HFFc6 (cell line): Measurements from ENCODE around the gene ZNF385A. TPM values are rescaled to one million over a fixed set of nuclear protein-coding genes. Genes with fewer than 3 reads are reported as not detected.
A peak's percentile ranks its signal among the peaks of the same experiment; 100 is the strongest.

Experiments
- DNase-seq: peaks from one replicate; pipeline ENCODE4 v3.0.0-alpha.2; 2018
- H3K27ac Mint-ChIP-seq: 2 replicates; pipeline ENCODE4 v1.8.0; 2020; ENCODE audit warnings: mild to moderate bottlenecking, mixed read lengths
- H3K27me3 Mint-ChIP-seq: 2 replicates; pipeline ENCODE4 v1.8.0; 2021; ENCODE audit warnings: mild to moderate bottlenecking, moderate library complexity, mixed read lengths; ENCODE audit not compliant: insufficient read depth
- H3K36me3 Mint-ChIP-seq: 2 replicates; pipeline ENCODE4 v1.8.0; 2021; ENCODE audit warnings: low read depth, mixed read lengths
- H3K4me1 Mint-ChIP-seq: 2 replicates; pipeline ENCODE4 v1.8.0; 2020; ENCODE audit warnings: low read depth, mixed read lengths
- H3K4me3 Mint-ChIP-seq: 2 replicates; pipeline ENCODE4 v1.8.0; 2020; ENCODE audit warnings: mild to moderate bottlenecking, moderate library complexity, mixed read lengths
- H3K9me3 Mint-ChIP-seq: 2 replicates; pipeline ENCODE4 v1.8.0; 2020; ENCODE audit warnings: mild to moderate bottlenecking, mixed read lengths
- total RNA-seq, 6 experiments: library from RNA; stranded (reverse); fragmentation: NEBNext Ultra II Directional; extraction: Animal tissue kit (Norgen Biotek cat#: 25700); gene quantifications; 2 replicates in 1 of 6; 3 replicates in 5 of 6; pipeline ENCODE4 v1.2.3, GENCODE V29; 2021
- TF ChIP-seq, protein P1 (sequence below): fragments of 200-600 bp; sonication (generic); IDR thresholded peaks from 2 replicates; pipeline ENCODE4 v1.5.0; 2021; ENCODE audit warnings: antibody characterized with exemption, mild to moderate bottlenecking

The ZNF385A gene
- total RNA-seq, 6 experiments from 2014 or later, result 4.0 to 7.4 (median 6.1) TPM

GRCh38 chr12:54337280-54337842, 47.2 kb downstream of the ZNF385A start:
- Mint-ChIP-seq H3K36me3 (peaks cover 14% of the 10 kb centered on the region), H3K4me3 (no peak overlapping the region), H3K27ac (no peak overlapping the region), H3K4me1 (peaks cover 35% of the 10 kb centered on the region), H3K9me3 (no peaks in the 10 kb centered on the region), H3K27me3 (peaks cover 4% of the 10 kb centered on the region; the same call in 1 of the 2 replicates)
- no peak for DNase-seq
- TF ChIP-seq, protein P1, sequence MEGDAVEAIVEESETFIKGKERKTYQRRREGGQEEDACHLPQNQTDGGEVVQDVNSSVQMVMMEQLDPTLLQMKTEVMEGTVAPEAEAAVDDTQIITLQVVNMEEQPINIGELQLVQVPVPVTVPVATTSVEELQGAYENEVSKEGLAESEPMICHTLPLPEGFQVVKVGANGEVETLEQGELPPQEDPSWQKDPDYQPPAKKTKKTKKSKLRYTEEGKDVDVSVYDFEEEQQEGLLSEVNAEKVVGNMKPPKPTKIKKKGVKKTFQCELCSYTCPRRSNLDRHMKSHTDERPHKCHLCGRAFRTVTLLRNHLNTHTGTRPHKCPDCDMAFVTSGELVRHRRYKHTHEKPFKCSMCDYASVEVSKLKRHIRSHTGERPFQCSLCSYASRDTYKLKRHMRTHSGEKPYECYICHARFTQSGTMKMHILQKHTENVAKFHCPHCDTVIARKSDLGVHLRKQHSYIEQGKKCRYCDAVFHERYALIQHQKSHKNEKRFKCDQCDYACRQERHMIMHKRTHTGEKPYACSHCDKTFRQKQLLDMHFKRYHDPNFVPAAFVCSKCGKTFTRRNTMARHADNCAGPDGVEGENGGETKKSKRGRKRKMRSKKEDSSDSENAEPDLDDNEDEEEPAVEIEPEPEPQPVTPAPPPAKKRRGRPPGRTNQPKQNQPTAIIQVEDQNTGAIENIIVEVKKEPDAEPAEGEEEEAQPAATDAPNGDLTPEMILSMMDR, result no peak

- H3K4me1 Mint-ChIP-seq, result peaks cover 45% of the 10 kb centered on the region
- H3K4me3 Mint-ChIP-seq, result no peak overlapping the region
- TF ChIP-seq, protein P1, result no peak
- peaks cover 4% of the 10 kb centered on the region; the same call in 1 of the 2 replicates for H3K27me3 Mint-ChIP-seq
- no peaks in the 10 kb centered on the region; the same call in 1 of the 2 replicates for H3K36me3 Mint-ChIP-seq
- no peak overlapping the region for H3K27ac Mint-ChIP-seq
- H3K9me3 Mint-ChIP-seq, result no peaks in the 10 kb centered on the region
- DNase-seq, result no peak
Measured at GRCh38 chr12:54333420-54334034, 51.0 kb downstream of the ZNF385A start.

GRCh38 chr12:54331461-54331860, 53.1 kb downstream of the ZNF385A start:
- Mint-ChIP-seq H3K4me3 (no peak overlapping the region), H3K27me3 (peaks cover 4% of the 10 kb centered on the region; the same call in 1 of the 2 replicates), H3K9me3 (no peaks in the 10 kb centered on the region), H3K4me1 (peaks cover 48% of the 10 kb centered on the region), H3K36me3 (peaks cover 3% of the 10 kb centered on the region), H3K27ac (no peak overlapping the region)
- TF ChIP-seq, protein P1, result no peak
- no peak for DNase-seq

GRCh38 chr12:54330442-54330841, 54.1 kb downstream of the ZNF385A start:
- Mint-ChIP-seq H3K27me3 (peaks cover 2% of the 10 kb centered on the region; the same call in 1 of the 2 replicates), H3K27ac (peak overlapping the region; percentile 27), H3K36me3 (peaks cover 8% of the 10 kb centered on the region), H3K9me3 (no peaks in the 10 kb centered on the region), H3K4me1 (peaks cover 52% of the 10 kb centered on the region), H3K4me3 (peak overlapping the region; percentile 10; the same call in 1 of the 2 replicates)
- DNase-seq, result no peak
- TF ChIP-seq, protein P1, result no peak

- H3K4me1 Mint-ChIP-seq, result peaks cover 52% of the 10 kb centered on the region
- TF ChIP-seq, protein P1, result no peak
- H3K4me3 Mint-ChIP-seq, result peak overlapping the region; percentile 65
- peaks cover 13% of the 10 kb centered on the region for H3K36me3 Mint-ChIP-seq
- peaks cover 2% of the 10 kb centered on the region; the same call in 1 of the 2 replicates for H3K27me3 Mint-ChIP-seq
- DNase-seq, result no peak
- H3K27ac Mint-ChIP-seq, result peak overlapping the region; percentile 61
- H3K9me3 Mint-ChIP-seq, result no peaks in the 10 kb centered on the region
Measured at GRCh38 chr12:54329759-54330158, 54.8 kb downstream of the ZNF385A start.
